ELR (cell line): ENCODE data around the gene ZNF546.

ENCODE experiments used
- DNase-seq: peaks from one replicate; pipeline ENCODE4 v3.0.0-alpha.2; 2015; ENCODE audit warnings: low read depth

The ZNF546 gene

DNA sequence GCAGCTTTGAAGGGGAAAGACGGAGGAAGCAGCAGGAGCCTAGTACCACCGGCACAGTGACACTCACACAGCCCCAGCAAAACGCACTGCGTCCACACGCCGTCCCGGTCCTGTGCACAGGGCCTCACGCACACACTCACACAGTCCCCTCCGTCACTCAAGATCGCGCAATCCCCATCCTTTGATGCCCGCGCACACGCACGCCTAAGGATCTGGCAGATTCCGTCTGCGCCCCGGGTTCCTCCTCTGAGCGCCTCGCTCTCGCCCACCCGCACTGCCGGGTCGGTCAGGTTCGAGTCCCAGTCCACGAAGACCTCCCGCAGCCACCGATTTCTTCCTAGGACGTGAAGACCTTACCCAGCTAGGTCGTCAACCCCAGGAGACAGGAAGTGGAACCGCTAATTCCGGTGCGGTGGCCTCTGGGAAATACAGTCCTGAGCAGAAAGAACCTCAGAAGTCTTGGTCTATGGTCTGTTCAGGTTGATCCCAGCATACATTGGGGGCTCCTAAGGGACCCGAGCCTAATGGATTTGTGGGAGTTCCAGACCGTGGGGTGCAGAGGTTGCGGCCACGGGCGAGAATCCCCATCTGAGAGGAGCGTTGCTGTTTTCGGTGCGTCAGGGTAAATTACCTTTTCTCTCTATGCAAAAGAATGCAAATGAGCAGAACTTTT lies 59.1 kb downstream of the ZNF546 start, which contains the start of gene ZNF780B:
Gene ZNF780B (minus strand): TSS at position 400 of the 673 bp plus-strand sequence. CDS start 5,899 bp downstream, outside the sequence.
- peak; percentile 64 for DNase-seq

DNA sequence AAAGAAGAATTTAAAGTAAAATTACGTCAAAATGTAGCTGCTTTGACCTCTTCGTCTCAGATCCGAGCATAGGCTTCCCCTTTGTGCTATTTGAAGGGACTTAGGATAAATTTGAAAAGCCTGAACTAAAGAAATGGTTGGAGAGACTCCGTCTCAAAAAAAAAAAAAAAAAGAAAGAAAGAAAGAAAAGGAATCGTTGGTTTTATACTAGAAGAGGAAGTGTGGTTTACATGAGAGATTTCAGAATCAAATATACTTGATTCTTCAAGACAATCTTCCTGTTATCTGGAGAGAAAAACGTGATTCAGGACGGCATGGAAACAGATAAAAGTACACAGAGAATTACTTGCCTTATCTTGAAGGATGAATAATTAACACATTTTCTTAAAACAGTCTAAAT lies 59.6 kb downstream of the ZNF546 start:
- no peak for DNase-seq

DNA sequence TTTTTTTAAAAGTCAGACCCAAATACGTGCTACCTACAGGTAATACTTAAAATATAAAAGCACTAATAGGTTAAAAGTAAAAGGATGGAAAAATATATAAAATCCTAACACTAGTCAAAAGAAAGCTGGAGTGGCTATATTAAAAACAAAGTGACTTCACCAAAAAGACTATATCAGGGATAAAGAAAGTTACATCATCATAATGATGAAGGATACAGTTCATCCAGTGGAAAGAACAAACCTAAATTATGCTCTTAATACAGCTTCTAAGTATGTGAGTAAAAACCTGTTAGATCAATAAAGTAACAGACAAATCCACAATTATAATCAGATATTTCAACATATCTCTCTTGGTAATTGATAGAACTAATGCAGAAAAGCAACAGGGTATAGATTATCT lies 60.3 kb downstream of the ZNF546 start:
- no peak for DNase-seq

DNA sequence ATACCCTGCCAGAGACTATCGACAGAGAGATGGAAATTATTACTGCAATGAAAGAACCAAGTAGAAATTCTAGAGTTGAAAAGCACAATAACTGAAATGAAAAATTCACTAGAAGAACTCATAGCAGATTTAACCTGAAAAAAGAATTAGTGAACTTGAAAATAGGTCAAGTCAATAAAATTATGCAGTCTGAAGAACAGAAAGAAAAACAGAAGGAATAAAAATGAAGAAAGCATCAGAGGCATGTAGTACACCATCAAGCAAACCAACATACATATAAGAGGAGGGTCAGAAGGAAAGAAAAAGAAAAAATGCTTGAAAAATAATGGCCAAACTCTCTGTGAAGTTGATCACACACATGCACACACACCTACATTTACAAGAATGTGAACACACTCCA lies 62.8 kb downstream of the ZNF546 start:
- no peak for DNase-seq

DNA sequence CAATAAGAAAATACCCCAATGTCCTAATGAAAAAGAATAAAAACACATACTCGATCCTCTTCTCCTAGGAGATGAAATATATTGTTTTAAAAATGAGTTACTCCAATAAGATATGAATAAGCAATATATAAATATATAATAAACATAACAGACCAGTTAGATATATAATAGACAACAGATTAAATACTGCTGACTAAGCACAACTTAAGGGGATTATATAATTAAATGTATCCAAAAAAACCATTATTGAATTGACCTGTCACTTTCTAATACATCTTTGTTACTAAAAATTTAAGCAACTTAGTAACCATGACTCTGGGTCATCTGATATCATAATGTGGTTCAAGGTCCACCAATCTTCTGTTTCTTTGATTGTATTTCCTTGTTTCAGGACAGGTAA lies 73.2 kb downstream of the ZNF546 start:
- no peak for DNase-seq
